GM12878 (cell line): ENCODE measurements around the gene LHX5. TPM values are rescaled to one million over a fixed set of nuclear protein-coding genes. Genes with fewer than 3 reads are reported as not detected.

Experiments
- CUX1 ChIP-seq: IDR thresholded peaks from 2 replicates; pipeline ENCODE4 v1.6.1; 2012; ENCODE audit warnings: improper control_type of control experiment, low read depth, low read length; ENCODE audit not compliant: insufficient replicate concordance
- ESRRA ChIP-seq: IDR thresholded peaks from 2 replicates; pipeline ENCODE4 v1.6.1; 2012; ENCODE audit warnings: mild to moderate bottlenecking, low read length, improper control_type of control experiment
- IRF3 ChIP-seq: fragments of 450-650 bp; IDR thresholded peaks from 2 replicates; pipeline ENCODE4 v1.6.1; 2014; ENCODE audit warnings: mild to moderate bottlenecking
- NFYB ChIP-seq: IDR thresholded peaks from 2 replicates; pipeline ENCODE4 v1.6.1; 2011; ENCODE audit warnings: low read depth, mild to moderate bottlenecking, low read length, improper control_type of control experiment, moderate library complexity; ENCODE audit not compliant: insufficient read depth
- RB1 ChIP-seq: fragments of 450-650 bp; formaldehyde crosslinking; IDR thresholded peaks from 2 replicates; pipeline ENCODE4 v1.6.1; 2017; ENCODE audit warnings: mild to moderate bottlenecking, borderline replicate concordance
- polyA plus RNA-seq, 11 experiments: library from polyadenylated mRNA; depleted of rRNA in 4 of 11; unstranded in 6 of 11; stranded (reverse) in 5 of 11; fragments of >200 nt; fragmentation: Nextera tagmentation in 4 of 11; fragmentation: Illumina TruSeq in 1 of 11; extraction: Ambion mirVana in 4 of 11; extraction: Trizol in 1 of 11; gene quantifications; 1 replicate in 1 of 11; 2 replicates in 10 of 11; pipeline versions ENCODE4 v1.2.1 to v1.2.3, GENCODE V29; 2011 to 2016; ENCODE audit warnings: inconsistent platforms in 2 of 11, missing spikeins in 2 of 11, low read depth in 1 of 11
- total RNA-seq, 4 experiments: library from RNA; depleted of rRNA in 3 of 4; stranded (reverse); fragments of >200 nt in 3 of 4; fragmentation: Illumina TruSeq in 1 of 4; extraction: Trizol in 1 of 4; gene quantifications; 2 replicates each; pipeline versions ENCODE4 v1.2.1 to v1.2.3, GENCODE V29; 2013 to 2021

LHX5 gene
- total and polyA plus RNA-seq, 10 of the 15 experiments (the other 5 are each of a cell fraction or from before 2014, with no cell fraction given): 0.03 TPM; not detected in 9

GRCh38 chr12:113439301-113439597, 32.4 kb downstream of the LHX5 start (continued):
- no peak for TF ChIP-seq CUX1
- no peak for TF ChIP-seq RB1
- no peak for TF ChIP-seq ESRRA
- no peak for TF ChIP-seq NFYB
- TF ChIP-seq IRF3: no peak
